Fibroblast of villous mesenchyme (primary cell): ENCODE data around the gene ZNF277. TPM values are rescaled to one million over a fixed set of nuclear protein-coding genes. Genes with fewer than 3 reads are reported as not detected.

Source experiments
- total RNA-seq: library from RNA; depleted of rRNA; stranded (reverse); fragments of >200 nt; gene quantifications from 2 replicates; pipeline ENCODE4 v1.2.3, GENCODE V29; 2012

Gene ZNF277
- total RNA-seq, 1 donor = 29.8 TPM

Other genes starting within 250 kb of the ZNF277 start
- 13.9 and 43.6 TPM in 2 replicates for gene DOCK4, start 296 bp upstream of the ZNF277 start, total RNA-seq
- gene IFRD1, start 243.8 kb downstream of the ZNF277 start, total RNA-seq = 55.7 and 62.2 TPM in 2 replicates